Measurements from ENCODE around the gene DST.
A peak's percentile ranks its signal among the peaks of the same experiment; 100 is the strongest.

The DST gene

GRCh38 chr6:56658326-56658725 is 15.6 kb upstream of the DST start:
- DNase-seq (ENCODE audit: low read depth in 1 of 2, low spot score in 1 of 2): no peak
- TF ChIP-seq JUND (IDR thresholded peaks at IDR 0.05; ENCODE audit: low read depth): no peak
- in situ Hi-C loops (cut with HindIII; ENCODE audit: low pct_unique_long_range_greater_than_20kb, low sequenced_read_pairs): no loop called here

- no peak for DNase-seq (ENCODE audit: low read depth in 1 of 2, low spot score in 1 of 2)
- in situ Hi-C loops (cut with HindIII; ENCODE audit: low pct_unique_long_range_greater_than_20kb, low sequenced_read_pairs): no loop called here
- no peak for TF ChIP-seq JUND (IDR thresholded peaks at IDR 0.05; ENCODE audit: low read depth)
Observed at GRCh38 chr6:56657354-56657753, 14.7 kb upstream of the DST start.

- no peak for DNase-seq (ENCODE audit: low read depth in 1 of 2, low spot score in 1 of 2)
- no peak for TF ChIP-seq JUND (IDR thresholded peaks at IDR 0.05; ENCODE audit: low read depth)
- in situ Hi-C loops (cut with HindIII; ENCODE audit: low pct_unique_long_range_greater_than_20kb, low sequenced_read_pairs): no loop called here
Observed at GRCh38 chr6:56656466-56656865, 13.8 kb upstream of the DST start.

GRCh38 chr6:56655996-56656395 is 13.3 kb upstream of the DST start:
- no peak for TF ChIP-seq JUND (IDR thresholded peaks at IDR 0.05; ENCODE audit: low read depth)
- DNase-seq (ENCODE audit: low read depth in 1 of 2, low spot score in 1 of 2): no peak
- in situ Hi-C loops (cut with HindIII; ENCODE audit: low pct_unique_long_range_greater_than_20kb, low sequenced_read_pairs): no loop called here

GRCh38 chr6:56655249-56655648 is 12.6 kb upstream of the DST start:
- TF ChIP-seq JUND (IDR thresholded peaks at IDR 0.05; ENCODE audit: low read depth): no peak
- DNase-seq (ENCODE audit: low read depth in 1 of 2, low spot score in 1 of 2): no peak
- in situ Hi-C loops (cut with HindIII; ENCODE audit: low pct_unique_long_range_greater_than_20kb, low sequenced_read_pairs): no loop called here

- no peak for TF ChIP-seq JUND (IDR thresholded peaks at IDR 0.05; ENCODE audit: low read depth)
- no peak for DNase-seq (ENCODE audit: low read depth in 1 of 2, low spot score in 1 of 2)
- in situ Hi-C loops (cut with HindIII; ENCODE audit: low pct_unique_long_range_greater_than_20kb, low sequenced_read_pairs): no loop called here
Observed at GRCh38 chr6:56652994-56653393, 10.3 kb upstream of the DST start.

GRCh38 chr6:56652231-56652630 is 9.5 kb upstream of the DST start:
- DNase-seq (ENCODE audit: low read depth in 1 of 2, low spot score in 1 of 2): no peak
- in situ Hi-C loops (cut with HindIII; ENCODE audit: low pct_unique_long_range_greater_than_20kb, low sequenced_read_pairs): no loop called here
- TF ChIP-seq JUND (IDR thresholded peaks at IDR 0.05; ENCODE audit: low read depth): no peak

- no peak for TF ChIP-seq JUND (IDR thresholded peaks at IDR 0.05; ENCODE audit: low read depth)
- in situ Hi-C loops (cut with HindIII; ENCODE audit: low pct_unique_long_range_greater_than_20kb, low sequenced_read_pairs): no loop called here
- no peak for DNase-seq (ENCODE audit: low read depth in 1 of 2, low spot score in 1 of 2)
Observed at GRCh38 chr6:56650191-56650590, 7.5 kb upstream of the DST start.

- in situ Hi-C loops (cut with HindIII; ENCODE audit: low pct_unique_long_range_greater_than_20kb, low sequenced_read_pairs): no loop called here
- no peak for DNase-seq (ENCODE audit: low read depth in 1 of 2, low spot score in 1 of 2)
- TF ChIP-seq JUND (IDR thresholded peaks at IDR 0.05; ENCODE audit: low read depth): no peak
Observed at GRCh38 chr6:56649782-56650181, 7.1 kb upstream of the DST start.

GRCh38 chr6:56649053-56649769 is 6.5 kb upstream of the DST start:
- no peak for TF ChIP-seq JUND (IDR thresholded peaks at IDR 0.05; ENCODE audit: low read depth)
- peak in 1 of 2 experiments; percentile 32 for DNase-seq (ENCODE audit: low read depth in 1 of 2, low spot score in 1 of 2)
- in situ Hi-C loops (cut with HindIII; ENCODE audit: low pct_unique_long_range_greater_than_20kb, low sequenced_read_pairs): no loop called here

- no peak for DNase-seq (ENCODE audit: low read depth in 1 of 2, low spot score in 1 of 2)
- TF ChIP-seq JUND (IDR thresholded peaks at IDR 0.05; ENCODE audit: low read depth): no peak
- in situ Hi-C loops (cut with HindIII; ENCODE audit: low pct_unique_long_range_greater_than_20kb, low sequenced_read_pairs): no loop called here
Observed at GRCh38 chr6:56647172-56647762, 4.6 kb upstream of the DST start.

- no peak for TF ChIP-seq JUND (IDR thresholded peaks at IDR 0.05; ENCODE audit: low read depth)
- in situ Hi-C loops (cut with HindIII; ENCODE audit: low pct_unique_long_range_greater_than_20kb, low sequenced_read_pairs): no loop called here
- no peak for DNase-seq (ENCODE audit: low read depth in 1 of 2, low spot score in 1 of 2)
Observed at GRCh38 chr6:56644366-56644765, 1.7 kb upstream of the DST start.

- no peak for TF ChIP-seq JUND (IDR thresholded peaks at IDR 0.05; ENCODE audit: low read depth)
- no peak for DNase-seq (ENCODE audit: low read depth in 1 of 2, low spot score in 1 of 2)
- in situ Hi-C loops (cut with HindIII; ENCODE audit: low pct_unique_long_range_greater_than_20kb, low sequenced_read_pairs): no loop called here
Observed at GRCh38 chr6:56643379-56644089, 845 bp upstream of the DST start.

All from T47D (cell line).